CD14-positive monocyte (primary cell): Measurements from ENCODE around the gene IGSF8. TPM values are rescaled to one million over a fixed set of nuclear protein-coding genes. Genes with fewer than 3 reads are reported as not detected.

Source experiments
- DNase-seq, 3 donors: peaks; one replicate each; pipeline ENCODE4 v3.0.0-alpha.2; 2011 to 2022
- H2AFZ ChIP-seq: 2 replicates; pipeline ENCODE4 v1.6.0; 2012; ENCODE audit warnings: mild to moderate bottlenecking, low read depth, low read length, inconsistent platforms; ENCODE audit not compliant: insufficient read depth, poor library complexity, severe bottlenecking
- H3K27ac ChIP-seq, 2 donors: 1 replicate in 1 of 2; 2 replicates in 1 of 2; pipeline ENCODE4 v1.5.1; 2012 to 2013; ENCODE audit warnings: low read length in 2 of 2, control low read depth in 1 of 2, inconsistent platforms in 1 of 2, low read depth in 1 of 2, mild to moderate bottlenecking in 1 of 2
- H3K27me3 ChIP-seq, 2 donors: one replicate each; pipeline versions ENCODE4 v1.6.0 to v1.6.1; 2011 to 2013; ENCODE audit warnings: low read length in 2 of 2; ENCODE audit not compliant: control insufficient read depth in 2 of 2, insufficient read depth in 2 of 2
- H3K36me3 ChIP-seq, 2 donors: replicated peaks in 1 of 2; 1 replicate in 1 of 2; 2 replicates in 1 of 2; pipeline versions ENCODE4 v1.5.1 to v1.6.1; 2012 to 2013; ENCODE audit warnings: low read length in 2 of 2, control low read depth in 1 of 2, inconsistent platforms in 1 of 2, mild to moderate bottlenecking in 1 of 2; ENCODE audit not compliant: insufficient read depth in 2 of 2, control insufficient read depth in 1 of 2
- H3K4me1 ChIP-seq, 2 donors: 1 replicate in 1 of 2; 2 replicates in 1 of 2; pipeline versions ENCODE4 v1.5.1 to v1.6.1; 2012 to 2013; ENCODE audit warnings: low read length in 2 of 2, control low read depth in 1 of 2, inconsistent platforms in 1 of 2, mild to moderate bottlenecking in 1 of 2, moderate library complexity in 1 of 2; ENCODE audit not compliant: insufficient read depth in 2 of 2, control insufficient read depth in 1 of 2
- H3K4me2 ChIP-seq: replicated peaks from 2 replicates; pipeline ENCODE3; 2012; ENCODE audit warnings: low read length, moderate library complexity, mild to moderate bottlenecking; ENCODE audit not compliant: poor library complexity, severe bottlenecking; ENCODE audit errors: extremely low read depth
- H3K4me3 ChIP-seq, 3 experiments: fragments of 200-600 bp in 1 of 3; sonication (generic) in 1 of 3; replicated peaks in 1 of 3; 1 replicate in 2 of 3; 2 replicates in 1 of 3; pipeline ENCODE4 v1.5.1; 2011 to 2013; ENCODE audit warnings: low read length in 3 of 3, mild to moderate bottlenecking in 3 of 3, control low read depth in 2 of 3, low read depth in 2 of 3, inconsistent platforms in 1 of 3, moderate library complexity in 1 of 3
- H3K79me2 ChIP-seq: 2 replicates; pipeline ENCODE4 v1.6.0; 2012; ENCODE audit warnings: mild to moderate bottlenecking, control low read depth, inconsistent platforms, low read length, moderate library complexity; ENCODE audit not compliant: insufficient read depth
- H3K9ac ChIP-seq: 2 replicates; pipeline ENCODE4 v1.6.0; 2017; ENCODE audit warnings: low read length, mild to moderate bottlenecking; ENCODE audit not compliant: insufficient read depth, poor library complexity, severe bottlenecking
- H3K9me3 ChIP-seq, 2 donors: replicated peaks in 1 of 2; 1 replicate in 1 of 2; 2 replicates in 1 of 2; pipeline versions ENCODE4 v1.5.1 to v1.6.1; 2012 to 2013; ENCODE audit warnings: low read length in 2 of 2, control low read depth in 1 of 2; ENCODE audit not compliant: control insufficient read depth in 1 of 2, insufficient read depth in 1 of 2
- H4K20me1 ChIP-seq: 2 replicates; pipeline ENCODE4 v1.6.0; 2012; ENCODE audit warnings: mild to moderate bottlenecking, low read length, control low read depth, moderate library complexity; ENCODE audit not compliant: insufficient read depth
- H3K27ac Mint-ChIP-seq, 7 donors: one replicate each; pipeline ENCODE4 v1.8.0; 2020; ENCODE audit warnings: mild to moderate bottlenecking in 7 of 7, mixed read lengths in 7 of 7, moderate library complexity in 6 of 7, inconsistent platforms in 2 of 7
- H3K27me3 Mint-ChIP-seq, 3 donors: one replicate each; pipeline ENCODE4 v1.8.0; 2021 to 2022; ENCODE audit warnings: low read depth in 3 of 3, mild to moderate bottlenecking in 3 of 3, mixed read lengths in 3 of 3, moderate library complexity in 3 of 3, inconsistent platforms in 1 of 3
- H3K36me3 Mint-ChIP-seq, 2 donors: one replicate each; pipeline ENCODE4 v1.8.0; 2020; ENCODE audit warnings: mixed read lengths in 2 of 2, inconsistent platforms in 1 of 2, mild to moderate bottlenecking in 1 of 2
- H3K4me1 Mint-ChIP-seq: one replicate; pipeline ENCODE4 v1.8.0; 2020; ENCODE audit warnings: mild to moderate bottlenecking, mixed read lengths
- H3K4me3 Mint-ChIP-seq, 2 donors: one replicate each; pipeline ENCODE4 v1.8.0; 2020; ENCODE audit warnings: mild to moderate bottlenecking in 2 of 2, mixed read lengths in 2 of 2, moderate library complexity in 1 of 2
- H3K9me3 Mint-ChIP-seq, 7 donors: one replicate each; pipeline ENCODE4 v1.8.0; 2020 to 2022; ENCODE audit warnings: mixed read lengths in 7 of 7, mild to moderate bottlenecking in 6 of 7, moderate library complexity in 6 of 7, inconsistent platforms in 2 of 7
- CTCF ChIP-seq: fragments of 200-600 bp; IDR thresholded peaks from one replicate; pipeline ENCODE4 v1.8.0; 2022; ENCODE audit warnings: antibody characterized with exemption, mild to moderate bottlenecking
- WGBS: methylation state at CpG from one replicate; pipeline ENCODE4 v1.1.5; 2013; ENCODE audit warnings: missing lambda C conversion rate; ENCODE audit not compliant: insufficient coverage; 5-methylcytosine and 5-hydroxymethylcytosine counted together
- intact Hi-C, 2 donors: fragments of 100-400 bp; cut with micrococcal nuclease; formaldehyde crosslinking; loops; one replicate each; pipeline versions ENCODE4 v1.15.0 to v1.15.1; 2023
- polyA plus RNA-seq, 3 donors: library from polyadenylated mRNA; depleted of rRNA in 1 of 3; unstranded in 2 of 3; stranded (reverse) in 1 of 3; fragments of 300-500 nt in 2 of 3; fragments of >200 nt in 1 of 3; fragmentation: Illumina TruSeq in 2 of 3; gene quantifications; 1 replicate in 2 of 3; 2 replicates in 1 of 3; pipeline ENCODE4 v1.2.3, GENCODE V29; 2012 to 2021

IGSF8 gene
- polyA plus RNA-seq, 3 donors: 9.6 to 23.9 (median 10.8) TPM

GRCh38 chr1:160107512-160107911 is 9.1 kb upstream of the IGSF8 start:
- Histone ChIP-seq H2AFZ (no peak overlapping the region), H3K9ac (no peak overlapping the region), H3K36me3 (no peaks in the 10 kb centered on the region), H3K79me2 (no peaks in the 10 kb centered on the region), H3K4me2 (no peak overlapping the region), H3K4me3 (no peak overlapping the region), H3K27me3 (no peaks in the 10 kb centered on the region), H4K20me1 (no peaks in the 10 kb centered on the region), H3K9me3 (no peaks in the 10 kb centered on the region), H3K27ac (no peak overlapping the region), H3K4me1 (peaks cover 31 to 42% of the 10 kb centered on the region in 2 donors)
- Mint-ChIP-seq H3K36me3 (no peaks in the 10 kb centered on the region), H3K4me3 (peak overlapping the region in 1 of 2 donors; percentile 10), H3K4me1 (peaks cover 37% of the 10 kb centered on the region), H3K9me3 (peaks cover 0 to 3% (median 0%) of the 10 kb centered on the region in 7 donors), H3K27ac (no peak overlapping the region), H3K27me3 (peaks cover 4 to 16% (median 8%) of the 10 kb centered on the region in 3 donors)
- intact Hi-C loops: loop anchor here in 1 of 2 donors (10.0 kb wide), 3 partner anchors 87 to 177 kb away; partner anchors contain the start of genes CASQ1 and PEX19
- WGBS: 100% methylated on average over 1 of the region's 1 CpG
- DNase-seq: no peak
- TF ChIP-seq CTCF: no peak

DNA sequence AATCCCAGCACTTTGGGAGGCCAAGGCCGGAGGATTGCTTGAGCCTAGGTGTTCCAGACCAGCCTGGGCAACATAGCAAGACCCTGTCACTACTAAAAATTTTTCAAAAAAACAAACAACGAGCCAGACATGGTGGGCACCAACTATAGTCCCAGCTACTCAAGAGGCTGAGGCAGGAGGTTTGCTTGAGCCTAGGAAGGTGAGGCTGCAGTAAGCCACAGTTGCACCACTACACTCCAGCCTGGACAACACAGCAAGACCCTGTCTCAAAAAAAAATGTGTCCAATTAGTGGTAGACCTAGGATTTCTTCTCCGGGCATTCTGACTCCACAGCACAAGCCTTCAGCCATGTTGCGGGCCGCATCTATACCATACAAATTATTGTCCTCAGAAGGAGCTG is 6.7 kb upstream of the IGSF8 start:
- intact Hi-C loops: loop anchor here in 1 of 2 donors (10.0 kb wide), 3 partner anchors 90 to 180 kb away; partner anchors contain the start of genes CASQ1 and PEX19
- no peak overlapping the region for H3K4me2 ChIP-seq
- Mint-ChIP-seq H3K27me3 (peaks cover 2 to 14% (median 4%) of the 10 kb centered on the region in 3 donors), H3K27ac (peak overlapping the region in 5 of 7 donors; percentile 85 to 95 (median 92)), H3K9me3 (peaks cover 0 to 3% (median 0%) of the 10 kb centered on the region in 7 donors), H3K4me3 (no peak overlapping the region), H3K36me3 (no peaks in the 10 kb centered on the region), H3K4me1 (peaks cover 52% of the 10 kb centered on the region)
- no peaks in the 10 kb centered on the region for H3K79me2 ChIP-seq
- WGBS: 97% methylated on average over 3 of the region's 5 CpGs
- H3K27me3 ChIP-seq: no peaks in the 10 kb centered on the region
- H3K4me1 ChIP-seq: peaks cover 50 to 61% of the 10 kb centered on the region in 2 donors
- no peak overlapping the region for H3K4me3 ChIP-seq
- H3K27ac ChIP-seq: peak overlapping the region; percentile 52 to 66
- no peak overlapping the region for H2AFZ ChIP-seq
- no peak for TF ChIP-seq CTCF
- no peak overlapping the region for H3K9ac ChIP-seq
- no peaks in the 10 kb centered on the region for H3K9me3 ChIP-seq
- no peaks in the 10 kb centered on the region for H4K20me1 ChIP-seq
- H3K36me3 ChIP-seq: no peaks in the 10 kb centered on the region
- DNase-seq: no peak
